Heart right ventricle (tissue), 16 donors: Measurements from ENCODE around the gene TTBK1. TPM values are rescaled to one million over a fixed set of nuclear protein-coding genes. Genes with fewer than 3 reads are reported as not detected.

Experiments used
- ATAC-seq, 8 donors: fragments of 200-7000 bp; cut with Tn5 transposase; one replicate each; pipeline ENCODE4 v1.9.1; 2020; ENCODE audit warnings: mild to moderate bottlenecking in 8 of 8, moderate library complexity in 8 of 8, moderate number of reproducible peaks in 1 of 8
- DNase-seq, 2 donors: peaks; one replicate each; pipeline ENCODE4 v3.0.0-alpha.2; 2020
- H3K27ac ChIP-seq, 10 donors: fragments of 200-600 bp; sonication (generic) in 2 of 10; one replicate each; pipeline versions ENCODE4 v1.5.0 to v1.8.0; 2020 to 2022; ENCODE audit warnings: mild to moderate bottlenecking in 3 of 10
- H3K27me3 ChIP-seq, 7 donors: fragments of 200-600 bp; one replicate each; pipeline ENCODE4 v1.8.0; 2021 to 2022; ENCODE audit warnings: mild to moderate bottlenecking in 2 of 7
- H3K36me3 ChIP-seq, 9 donors: fragments of 200-600 bp; sonication (generic) in 1 of 9; one replicate each; pipeline versions ENCODE4 v1.5.0 to v1.8.0; 2020 to 2022; ENCODE audit warnings: mild to moderate bottlenecking in 2 of 9
- H3K4me1 ChIP-seq, 9 donors: fragments of 200-600 bp; sonication (generic) in 1 of 9; one replicate each; pipeline versions ENCODE4 v1.5.0 to v1.8.0; 2020 to 2022; ENCODE audit warnings: mild to moderate bottlenecking in 4 of 9
- H3K4me3 ChIP-seq, 10 donors: fragments of 200-600 bp; sonication (generic) in 2 of 10; one replicate each; pipeline versions ENCODE4 v1.5.0 to v1.8.0; 2020 to 2022; ENCODE audit warnings: mild to moderate bottlenecking in 7 of 10, moderate library complexity in 2 of 10
- H3K9me3 ChIP-seq, 11 donors: fragments of 200-600 bp in 10 of 11; sonication (generic) in 2 of 11; one replicate each; pipeline versions ENCODE4 v1.5.0 to v1.8.0; 2013 to 2022; ENCODE audit warnings: mild to moderate bottlenecking in 2 of 11, control low read depth in 1 of 11, moderate library complexity in 1 of 11
- CTCF ChIP-seq, 9 donors: fragments of 200-600 bp; sonication (generic) in 2 of 9; IDR thresholded peaks; one replicate each; pipeline versions ENCODE4 v1.5.0 to v1.8.0; 2021 to 2022; ENCODE audit warnings: antibody characterized with exemption in 9 of 9, mild to moderate bottlenecking in 5 of 9, moderate library complexity in 1 of 9
- WGBS, 2 donors: extraction: QIAGEN DNeasy Blood & Tissue Kit; methylation state at CpG; one replicate each; pipeline ENCODE4 v1.1.7; 2013; ENCODE audit warnings: inconsistent platforms in 1 of 2; 5-methylcytosine and 5-hydroxymethylcytosine counted together
- intact Hi-C, 10 donors: fragments of 100-400 bp; cut with DNase I; formaldehyde crosslinking; loops; one replicate each; pipeline versions ENCODE4 v1.11.1 to v1.14.2; 2022
- polyA plus RNA-seq, 2 donors: library from polyadenylated mRNA; stranded (reverse); fragments of 200-250 nt; gene quantifications; one replicate each; pipeline ENCODE4 v1.2.3, GENCODE V29; 2013
- total RNA-seq, 10 donors: library from RNA; stranded (reverse); fragmentation: NEBNext Ultra II Directional in 3 of 10; extraction: Animal tissue kit (Norgen Biotek cat#: 25700) in 3 of 10; gene quantifications; one replicate each; pipeline versions ENCODE4 v1.2.1 to v1.2.4, GENCODE V29; 2021 to 2023
- donor health status: Arrhythmogenic right ventricular cardiomyopathy.
- donor health status: ischemic (EF 13 %, LVEDD 7.1; RV severe dilation, severe dysfunction).
- donor health status: healthy with polysubstance abuse.
- donor health status: DM: no; HTN: yes; CAD: no.
- donor health status: DM: no; HTN: no; CAD: no.
- donor health status: ischemic (EF 25% LVEDD 6.9; RV normal size, moderate dysfunction).
- donor health status: ischemic (EF 25% LVEDD 5.7; RV mildly dilated, moderate dysfunction).
- donor health status: healthy.
- donor health status: DM: yes; HTN: yes; CAD: no.
- donor health status: Ischemic cardiomyopathy.
- donor health status: ischemic (EF 35%, LVEDD 5.7; RV mildly dilated, moderate dysfunction).
- donor health status: nonischemic (EF 11% LVEDD 7.7; RV severe dilation, severe dysfunction).
- donor health status: DM: yes; HTN: yes; CAD: no.
- donor health status: PGD.
- donor health status: ischemic (EF 29% LVEDD 5.4; RV normal size, mild dysfunction).
- donor health status: nonischemic (EF 23%, LVEDD 6.1; RV moderate dilation, normal function).

TTBK1 gene
- total and polyA plus RNA-seq, 12 donors: 0.04 to 0.69 (median 0.29) TPM

GRCh38 chr6:43204271-43205105 is 38.8 kb upstream of the TTBK1 start:
- H3K9me3 ChIP-seq: no peaks in the 10 kb centered on the region
- intact Hi-C loops: no loop called here
- DNase-seq: no peak
- H3K27ac ChIP-seq: no peak overlapping the region
- H3K27me3 ChIP-seq: no peaks in the 10 kb centered on the region
- H3K4me3 ChIP-seq: no peak overlapping the region
- H3K4me1 ChIP-seq: no peaks in the 10 kb centered on the region
- H3K36me3 ChIP-seq: peaks cover 0 to 71% (median 10%) of the 10 kb centered on the region in 9 donors
- WGBS, 2 donors: 96% methylated on average over 23 of the region's 23 CpGs
- ATAC-seq: no peak
- TF ChIP-seq CTCF (IDR thresholded peaks at IDR 0.05): no peak

- Histone ChIP-seq H3K4me3 (no peak overlapping the region), H3K36me3 (peaks cover 0 to 58% (median 10%) of the 10 kb centered on the region in 9 donors), H3K27ac (no peak overlapping the region), H3K9me3 (no peaks in the 10 kb centered on the region), H3K27me3 (no peaks in the 10 kb centered on the region), H3K4me1 (no peaks in the 10 kb centered on the region)
- intact Hi-C loops: no loop called here
- DNase-seq (no peak), ATAC-seq (no peak)
- WGBS, 2 donors: 94 to 96% methylated on average over 10 of the region's 10 CpGs
- no peak for TF ChIP-seq CTCF (IDR thresholded peaks at IDR 0.05)
Measured at GRCh38 chr6:43205849-43206248, 37.4 kb upstream of the TTBK1 start.

GRCh38 chr6:43207286-43207685 is 36.0 kb upstream of the TTBK1 start:
- Histone ChIP-seq H3K27me3 (no peaks in the 10 kb centered on the region), H3K27ac (no peak overlapping the region), H3K4me3 (no peak overlapping the region), H3K9me3 (no peaks in the 10 kb centered on the region), H3K4me1 (no peaks in the 10 kb centered on the region), H3K36me3 (peaks cover 0 to 52% (median 10%) of the 10 kb centered on the region in 9 donors)
- ATAC-seq (no peak), DNase-seq (no peak)
- intact Hi-C loops: no loop called here
- WGBS, 2 donors: 93 to 96% methylated on average over 2 of the region's 2 CpGs
- no peak for TF ChIP-seq CTCF (IDR thresholded peaks at IDR 0.05)

- H3K4me3 ChIP-seq: no peak overlapping the region
- peaks cover 0 to 64% (median 15%) of the 10 kb centered on the region in 9 donors for H3K36me3 ChIP-seq
- no peak overlapping the region for H3K27ac ChIP-seq
- ATAC-seq (no peak), DNase-seq (no peak)
- H3K9me3 ChIP-seq: no peaks in the 10 kb centered on the region
- no peaks in the 10 kb centered on the region for H3K4me1 ChIP-seq
- no peak for TF ChIP-seq CTCF (IDR thresholded peaks at IDR 0.05)
- intact Hi-C loops: loop anchor here in 1 of 10 donors (2.0 kb wide), 1 partner anchor 29 kb away; no protein-coding TSS in a partner anchor
- WGBS, 2 donors: 75 to 78% methylated on average over 1 of the region's 1 CpG
- no peaks in the 10 kb centered on the region for H3K27me3 ChIP-seq
Measured at GRCh38 chr6:43211955-43212354, 31.3 kb upstream of the TTBK1 start.
